GM10248 (cell line): Measurements from ENCODE around the gene GNE.
"Not testable (repeated sequence)": the region's sequence is repeated elsewhere in the genome, so short reads cannot be mapped to it uniquely, and the experiment has no call there.

ENCODE experiments used
- CTCF ChIA-PET: fragments of 300-600 bp; sonication (Branson Sonifier 250); formaldehyde crosslinking; extraction: SDS; loops from one replicate; lab custom pipeline; 2021; ENCODE audit warnings: antibody characterized with exemption; lab: Yijun Ruan, JAX
- POLR2A ChIA-PET: fragments of 350-650 bp; sonication (Branson Sonifier 250); formaldehyde crosslinking; extraction: SDS; loops from one replicate; lab custom pipeline; 2020; ENCODE audit warnings: antibody characterized with exemption; lab: Yijun Ruan, JAX
- DNase-seq: peaks from one replicate; pipeline ENCODE4 v3.0.0; 2012; ENCODE audit errors: extremely low spot score
- CTCF ChIP-seq: IDR thresholded peaks from 2 replicates; pipeline ENCODE4 v1.5.1; 2012; ENCODE audit warnings: mild to moderate bottlenecking, low read depth; ENCODE audit errors: extremely low read depth, missing control alignments, control extremely low read depth

GNE gene

GRCh38 chr9:36177571-36177970 is 80.7 kb downstream of the GNE start:
- DNase-seq = no peak
- CTCF ChIA-PET = interaction anchor here (0.8 to 3.3 kb wide), 6 partner anchors 11 to 75 kb away, joined by 3 to 17 read pairs (median 4); partner anchors contain the start of gene CLTA
- TF ChIP-seq CTCF = no peak
- POLR2A ChIA-PET = no interaction called here

DNA sequence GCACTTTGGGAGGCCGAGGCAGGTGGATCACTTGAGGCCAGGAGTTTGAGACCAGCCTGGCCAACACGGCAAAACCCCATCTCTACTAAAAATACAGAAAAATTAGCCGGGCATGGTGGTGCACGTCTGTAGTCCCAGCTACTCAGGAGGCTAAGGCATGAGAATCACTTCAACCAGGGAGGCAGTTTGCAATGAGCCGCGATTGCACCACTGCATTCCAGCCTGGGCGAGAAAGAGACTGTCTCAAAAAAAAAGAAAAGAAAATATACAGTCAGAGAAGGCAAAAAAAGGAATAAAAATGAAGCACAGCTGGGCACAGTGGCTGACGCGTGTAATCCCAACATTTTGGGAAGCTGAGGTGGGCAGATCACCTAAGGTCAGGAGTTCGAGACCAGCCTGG is 81.8 kb downstream of the GNE start:
- POLR2A ChIA-PET, DNase-seq: not testable (repeated sequence)

DNA sequence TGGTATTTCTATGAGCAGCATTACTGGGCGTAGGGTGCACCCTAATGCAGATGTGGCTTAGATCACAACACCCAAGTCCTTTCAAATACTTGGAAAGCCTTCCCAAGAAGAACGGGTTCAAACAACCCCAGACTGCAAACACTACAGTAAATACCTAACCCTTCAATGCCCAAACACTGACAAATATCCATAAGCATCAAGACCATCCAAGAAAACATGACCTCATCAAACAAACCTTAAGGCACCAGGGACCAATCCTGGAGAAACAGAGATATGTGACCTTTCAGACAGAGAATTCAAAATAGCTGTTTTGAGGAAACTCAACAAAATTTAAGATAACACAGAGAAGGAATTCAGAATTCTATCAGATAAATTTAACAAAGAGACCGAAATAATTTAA is 83.0 kb downstream of the GNE start:
- CTCF ChIA-PET = interaction anchor here (0.9 to 3.3 kb wide), 5 partner anchors 8 to 73 kb away, joined by 3 to 17 read pairs (median 10); partner anchors contain the start of gene CLTA

More for the DNA sequence above, 81.8 kb downstream of the GNE start:
- CTCF ChIA-PET = interaction anchor here (0.9 to 3.3 kb wide), 5 partner anchors 9 to 74 kb away, joined by 3 to 17 read pairs (median 3); partner anchors contain the start of gene CLTA

GRCh38 chr9:36174731-36175130 is 83.5 kb downstream of the GNE start:
- POLR2A ChIA-PET = no interaction called here
- CTCF ChIA-PET = interaction anchor here (0.9 to 3.3 kb wide), 5 partner anchors 8 to 72 kb away, joined by 3 to 15 read pairs (median 5); partner anchors contain the start of gene CLTA
- no peak for DNase-seq
- TF ChIP-seq CTCF = no peak

More for the DNA sequence above, 83.0 kb downstream of the GNE start:
- DNase-seq, POLR2A ChIA-PET: not testable (repeated sequence)

DNA sequence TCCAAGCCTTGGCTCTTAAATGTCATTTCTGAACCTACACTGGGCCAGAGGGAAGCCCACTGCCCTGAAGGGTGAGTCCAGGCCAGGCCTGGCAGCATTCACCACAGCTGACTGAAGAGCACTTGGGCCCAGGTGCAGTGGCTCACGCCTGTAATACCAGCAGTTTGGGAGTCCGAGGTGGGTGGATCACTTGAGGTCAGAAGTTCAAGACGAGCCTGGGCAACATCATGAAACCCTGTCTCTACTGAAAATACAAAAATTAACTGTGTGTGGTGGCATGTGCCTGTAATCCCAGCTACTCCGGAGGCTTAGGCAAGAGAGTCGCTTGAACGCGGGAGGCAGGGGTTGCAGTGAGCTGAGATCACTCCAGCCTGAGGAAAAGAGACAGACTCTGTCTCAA is 84.0 kb downstream of the GNE start:
- no peak for DNase-seq
- CTCF ChIA-PET = interaction anchor here (0.9 to 3.3 kb wide), 6 partner anchors 7 to 72 kb away, joined by 3 to 15 read pairs (median 4); partner anchors contain the start of gene CLTA
- POLR2A ChIA-PET = no interaction called here
- no peak for TF ChIP-seq CTCF

DNA sequence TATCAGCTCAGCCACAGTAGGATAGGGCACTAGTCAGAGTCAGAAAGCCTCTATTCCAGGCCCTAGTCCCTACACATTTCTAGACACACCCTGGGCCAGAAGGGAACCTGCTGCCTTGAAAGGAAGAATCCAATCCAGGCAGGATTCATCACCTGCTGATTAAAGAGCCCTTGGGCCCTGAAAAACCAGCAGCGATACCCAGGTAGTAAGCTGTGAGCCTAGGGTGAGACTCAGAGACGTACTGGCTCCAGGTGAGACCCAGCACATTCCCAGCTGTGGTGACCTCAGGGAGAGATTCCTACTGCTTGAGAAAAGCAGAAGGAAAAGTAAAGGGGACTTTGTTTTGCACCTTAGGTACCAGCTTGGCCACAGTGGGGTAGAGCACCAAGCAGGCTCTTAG is 84.4 kb downstream of the GNE start:
- POLR2A ChIA-PET = no interaction called here

DNA sequence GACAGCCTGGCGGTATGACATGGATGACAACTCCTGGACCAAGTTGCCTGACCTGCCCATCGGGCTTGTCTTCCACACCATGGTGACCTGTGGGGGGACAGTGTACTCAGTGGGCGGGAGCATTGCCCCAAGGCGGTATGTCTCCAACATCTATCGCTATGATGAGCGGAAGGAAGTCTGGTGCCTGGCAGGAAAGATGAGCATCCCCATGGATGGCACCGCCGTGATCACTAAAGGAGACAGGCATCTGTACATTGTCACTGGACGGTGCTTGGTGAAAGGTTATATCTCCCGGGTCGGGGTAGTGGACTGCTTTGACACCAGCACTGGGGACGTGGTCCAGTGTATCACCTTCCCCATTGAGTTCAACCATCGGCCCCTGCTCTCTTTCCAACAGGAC is 87.7 kb downstream of the GNE start:
- CTCF ChIA-PET = interaction anchor here (3.1 to 7.9 kb wide), 2 partner anchors 70 to 158 kb away, joined by 6 to 262 read pairs; no protein-coding TSS in a partner anchor

More for the DNA sequence above, 84.4 kb downstream of the GNE start:
- DNase-seq = no peak
- no peak for TF ChIP-seq CTCF
- CTCF ChIA-PET = interaction anchor here (1.2 to 3.3 kb wide), 4 partner anchors 10 to 72 kb away, joined by 3 to 15 read pairs (median 8); partner anchors contain the start of gene CLTA

More for the DNA sequence above, 87.7 kb downstream of the GNE start:
- POLR2A ChIA-PET = no interaction called here
- no peak for TF ChIP-seq CTCF
- no peak for DNase-seq
